CD4-positive, alpha-beta memory T cell (primary cell): Measurements from ENCODE around the gene CMIP. TPM values are rescaled to one million over a fixed set of nuclear protein-coding genes. Genes with fewer than 3 reads are reported as not detected.

Source experiments
- CTCF ChIA-PET: fragments of 350-600 bp; sonication (Branson Sonifier 250); formaldehyde crosslinking; loops from one replicate; lab custom pipeline; 2021; ENCODE audit warnings: inconsistent platforms; ENCODE audit not compliant: partially characterized antibody; lab: Charles Lee
- POLR2A ChIA-PET: fragments of 350-600 bp; sonication (Branson Sonifier 250); formaldehyde crosslinking; loops from one replicate; lab custom pipeline; 2021; ENCODE audit not compliant: partially characterized antibody; lab: Charles Lee
- DNase-seq, 5 donors: peaks; one replicate each; pipeline versions ENCODE4 v3.0.0 to v3.0.0-alpha.2; 2020 to 2022; ENCODE audit warnings: mixed read lengths in 1 of 5
- H3K27ac ChIP-seq: one replicate; pipeline ENCODE4 v1.7.0; 2013; ENCODE audit warnings: low read depth, low read length
- H3K27me3 ChIP-seq: 2 replicates; pipeline ENCODE4 v1.7.0; 2013; ENCODE audit warnings: mild to moderate bottlenecking, low read length, moderate library complexity; ENCODE audit not compliant: insufficient read depth
- H3K36me3 ChIP-seq: 2 replicates; pipeline ENCODE4 v1.7.0; 2013; ENCODE audit warnings: mild to moderate bottlenecking, low read length, moderate library complexity; ENCODE audit not compliant: insufficient read depth
- H3K4me1 ChIP-seq: 2 replicates; pipeline ENCODE4 v1.7.0; 2013; ENCODE audit warnings: mild to moderate bottlenecking, low read length, moderate library complexity; ENCODE audit not compliant: insufficient read depth
- H3K4me3 ChIP-seq, 2 donors: one replicate each; pipeline ENCODE4 v1.7.0; 2013; ENCODE audit warnings: low read length in 2 of 2, mild to moderate bottlenecking in 1 of 2
- H3K9me3 ChIP-seq, 2 donors: one replicate each; pipeline ENCODE4 v1.7.0; 2013; ENCODE audit warnings: low read length in 2 of 2, control low read depth in 1 of 2; ENCODE audit not compliant: control insufficient read depth in 1 of 2
- H3K27ac Mint-ChIP-seq, 7 donors: one replicate each; pipeline ENCODE4 v1.8.0; 2020 to 2021; ENCODE audit warnings: mixed read lengths in 7 of 7, mild to moderate bottlenecking in 6 of 7, inconsistent platforms in 3 of 7, moderate library complexity in 3 of 7
- H3K27me3 Mint-ChIP-seq, 2 donors: one replicate each; pipeline ENCODE4 v1.8.0; 2020 to 2021; ENCODE audit warnings: mixed read lengths in 2 of 2
- H3K36me3 Mint-ChIP-seq, 2 donors: one replicate each; pipeline ENCODE4 v1.8.0; 2020 to 2021; ENCODE audit warnings: mixed read lengths in 2 of 2, inconsistent platforms in 1 of 2, mild to moderate bottlenecking in 1 of 2
- H3K4me1 Mint-ChIP-seq, 4 donors: one replicate each; pipeline ENCODE4 v1.8.0; 2020 to 2021; ENCODE audit warnings: mixed read lengths in 4 of 4, mild to moderate bottlenecking in 1 of 4
- H3K4me3 Mint-ChIP-seq, 8 donors: one replicate each; pipeline ENCODE4 v1.8.0; 2020 to 2021; ENCODE audit warnings: mixed read lengths in 8 of 8, mild to moderate bottlenecking in 7 of 8, moderate library complexity in 6 of 8, inconsistent platforms in 3 of 8
- H3K9me3 Mint-ChIP-seq, 8 donors: one replicate each; pipeline ENCODE4 v1.8.0; 2020 to 2021; ENCODE audit warnings: mixed read lengths in 8 of 8, mild to moderate bottlenecking in 5 of 8, inconsistent platforms in 3 of 8, moderate library complexity in 1 of 8
- intact Hi-C: fragments of 100-400 bp; cut with micrococcal nuclease; formaldehyde crosslinking; loops from one replicate; pipeline ENCODE4 v1.15.1; 2023
- microRNA-seq: library from miRNA; unstranded; fragments of <30 nt; microRNA quantifications from one replicate; pipeline ENCODE4 v1.2.0, GENCODE V29; 2021; ENCODE audit warnings: borderline replicate concordance, borderline number of aligned reads, borderline microRNAs expressed, mixed read lengths
- polyA plus RNA-seq, 2 donors: library from polyadenylated mRNA; unstranded; fragments of 300-500 nt; fragmentation: Illumina TruSeq; gene quantifications; one replicate each; pipeline ENCODE4 v1.2.3, GENCODE V29; 2021
- total RNA-seq, 2 experiments: library from RNA; stranded (reverse); gene quantifications; one replicate each; pipeline ENCODE4 v1.2.3, GENCODE V29; 2021

Gene CMIP
- total and polyA plus RNA-seq, 4 experiments from 2014 or later, result 0.84 to 36.4 (median 33.2) TPM; not detected in 1

DNA sequence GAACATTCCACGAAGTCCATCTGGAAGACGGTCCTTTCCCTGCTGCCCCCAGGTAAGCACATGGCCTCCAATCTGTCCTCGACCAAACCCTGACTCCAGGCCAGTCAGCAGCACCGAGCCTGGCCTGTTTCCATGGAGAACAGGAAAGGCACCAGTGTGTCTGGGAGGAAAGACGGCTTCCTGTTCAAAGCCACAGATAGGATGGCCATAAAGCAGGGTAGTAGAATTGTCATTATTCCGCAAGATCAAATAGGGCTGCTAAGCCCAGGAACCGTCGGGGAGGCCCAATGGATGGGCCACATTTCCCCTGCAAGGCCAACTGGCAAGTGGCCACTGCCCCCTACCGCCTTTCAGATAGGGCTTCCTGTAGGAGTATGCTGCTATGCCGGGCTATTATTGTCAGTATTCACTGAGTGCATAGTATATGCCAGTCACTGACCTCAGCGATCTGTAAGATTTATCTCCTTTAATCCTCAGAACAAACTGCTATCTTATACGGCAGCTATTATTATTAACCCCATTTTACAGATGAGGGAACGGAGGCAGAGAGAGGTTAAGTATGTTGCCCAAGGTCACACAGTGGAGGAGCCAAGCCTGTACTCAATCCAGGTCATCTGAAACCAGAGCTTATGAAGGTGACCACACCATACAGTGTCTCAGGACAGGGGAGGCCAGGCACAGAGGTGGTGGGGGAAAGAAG, 311.5 kb downstream of the CMIP start:
- no peak overlapping the region for H3K27ac ChIP-seq
- POLR2A ChIA-PET, result no interaction called here
- Mint-ChIP-seq H3K36me3 (no peaks in the 10 kb centered on the region), H3K27ac (peak overlapping the region in 2 of 7 donors; percentile 22 to 48), H3K9me3 (no peaks in the 10 kb centered on the region), H3K4me1 (no peaks in the 10 kb centered on the region), H3K4me3 (no peak overlapping the region), H3K27me3 (peaks cover 1 to 3% of the 10 kb centered on the region in 2 donors)
- no peak for DNase-seq
- intact Hi-C loops, result no loop called here
- no peaks in the 10 kb centered on the region for H3K4me1 ChIP-seq
- no peaks in the 10 kb centered on the region for H3K27me3 ChIP-seq
- CTCF ChIA-PET, result interaction anchor here (0.6 kb wide), 1 partner anchor 496 kb away, joined by 3 read pairs; no protein-coding TSS in a partner anchor
- H3K4me3 ChIP-seq, result no peak overlapping the region
- no peaks in the 10 kb centered on the region for H3K9me3 ChIP-seq
- H3K36me3 ChIP-seq, result no peaks in the 10 kb centered on the region

GRCh38 chr16:81756615-81757356, 312.2 kb downstream of the CMIP start:
- intact Hi-C loops, result no loop called here
- Mint-ChIP-seq H3K36me3 (no peaks in the 10 kb centered on the region), H3K27me3 (peaks cover 1 to 3% of the 10 kb centered on the region in 2 donors), H3K9me3 (no peaks in the 10 kb centered on the region), H3K4me3 (no peak overlapping the region), H3K4me1 (no peaks in the 10 kb centered on the region), H3K27ac (peak overlapping the region in 1 of 7 donors; percentile 22)
- Histone ChIP-seq H3K36me3 (no peaks in the 10 kb centered on the region), H3K27me3 (no peaks in the 10 kb centered on the region), H3K4me3 (no peak overlapping the region), H3K27ac (no peak overlapping the region), H3K9me3 (no peaks in the 10 kb centered on the region), H3K4me1 (no peaks in the 10 kb centered on the region)
- DNase-seq, result no peak
- ChIA-PET CTCF (interaction anchor here (1.1 kb wide), 1 partner anchor 17 kb away, joined by 3 read pairs; no protein-coding TSS in a partner anchor), POLR2A (no interaction called here)

DNA sequence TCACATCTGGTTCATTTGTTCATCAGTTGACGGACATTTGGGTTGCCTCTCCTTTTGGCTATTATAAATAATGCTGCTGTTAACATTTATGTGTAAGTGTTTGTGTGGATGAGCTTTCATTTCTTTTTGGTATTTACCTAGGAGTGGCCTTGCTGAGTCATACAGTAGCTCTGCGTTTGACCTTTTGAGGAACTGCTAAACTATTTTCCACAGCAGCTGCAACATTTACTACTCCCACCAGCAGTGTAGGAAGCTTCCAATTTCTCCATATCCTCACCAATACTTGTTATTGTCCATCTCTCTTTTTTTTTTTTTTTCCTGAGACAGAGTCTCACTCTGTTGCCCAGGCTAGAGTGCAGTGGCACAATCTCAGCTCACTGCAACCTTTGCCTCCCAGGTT, 313.8 kb downstream of the CMIP start:
- H3K27ac Mint-ChIP-seq, result no peak overlapping the region
- no peaks in the 10 kb centered on the region for H3K4me1 Mint-ChIP-seq

More for the DNA sequence above, 313.8 kb downstream of the CMIP start:
- intact Hi-C loops, result no loop called here
- no peak overlapping the region for H3K4me3 ChIP-seq
- DNase-seq, result no peak
- H3K4me3 Mint-ChIP-seq, result no peak overlapping the region
- ChIA-PET POLR2A (no interaction called here), CTCF (no interaction called here)
- no peaks in the 10 kb centered on the region for H3K9me3 Mint-ChIP-seq
- H3K27me3 Mint-ChIP-seq, result peaks cover 1 to 3% of the 10 kb centered on the region in 2 donors
- no peaks in the 10 kb centered on the region for H3K27me3 ChIP-seq
- no peaks in the 10 kb centered on the region for H3K36me3 Mint-ChIP-seq
- no peaks in the 10 kb centered on the region for H3K9me3 ChIP-seq
- no peaks in the 10 kb centered on the region for H3K36me3 ChIP-seq
- no peak overlapping the region for H3K27ac ChIP-seq
- no peaks in the 10 kb centered on the region for H3K4me1 ChIP-seq

Small RNA genes lying within 50 kb of the gene (microRNA-seq; reads per million reads assigned to microRNA genes)
- gene MIR6504 (not detected), gene MIR7854 (1.2 reads per million)

Other genes with a start within 250 kb of the CMIP start
- not detected for gene BCO1, start 206.1 kb upstream of the CMIP start, total RNA-seq
- not detected for gene BCO1, start 206.1 kb upstream of the CMIP start, polyA plus RNA-seq
- 10 to 100 TPM in 1 of 2 experiments, 1 to 10 TPM in 1; 9.5 to 10.8 TPM for gene GAN, start 129.8 kb upstream of the CMIP start, total RNA-seq
- 1 to 10 TPM in 1 of 2 donors, under 1 TPM in 1; 0.97 to 2.8 TPM for gene GAN, start 129.8 kb upstream of the CMIP start, polyA plus RNA-seq